Measurements from ENCODE around the gene OR6C2.
"Not testable (repeated sequence)": the region's sequence is repeated elsewhere in the genome, so short reads cannot be mapped to it uniquely, and the experiment has no call there.

OR6C2 gene

GRCh38 chr12:55479136-55479535 lies 35.3 kb downstream of the OR6C2 start:
- not testable (repeated sequence) for DNase-seq

DNA sequence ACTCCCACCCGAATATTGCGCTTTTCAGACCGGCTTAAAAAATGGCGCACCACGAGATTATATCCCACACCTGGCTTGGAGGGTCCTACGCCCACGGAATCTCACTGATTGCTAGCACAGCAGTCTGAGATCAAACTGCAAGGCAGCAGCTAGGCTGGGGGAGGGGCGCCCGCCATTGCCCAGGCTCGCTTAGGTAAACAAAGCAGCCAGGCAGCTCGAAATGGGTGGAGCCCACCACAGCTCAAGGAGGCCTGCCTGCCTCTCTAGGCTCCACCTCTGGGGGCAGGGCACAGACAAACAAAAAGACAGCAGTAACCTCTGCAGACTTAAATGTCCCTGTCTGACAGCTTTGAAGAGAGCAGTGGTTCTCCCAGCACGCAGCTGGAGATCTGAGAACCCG lies 40.4 kb downstream of the OR6C2 start:
- not testable (repeated sequence) for DNase-seq

DNA sequence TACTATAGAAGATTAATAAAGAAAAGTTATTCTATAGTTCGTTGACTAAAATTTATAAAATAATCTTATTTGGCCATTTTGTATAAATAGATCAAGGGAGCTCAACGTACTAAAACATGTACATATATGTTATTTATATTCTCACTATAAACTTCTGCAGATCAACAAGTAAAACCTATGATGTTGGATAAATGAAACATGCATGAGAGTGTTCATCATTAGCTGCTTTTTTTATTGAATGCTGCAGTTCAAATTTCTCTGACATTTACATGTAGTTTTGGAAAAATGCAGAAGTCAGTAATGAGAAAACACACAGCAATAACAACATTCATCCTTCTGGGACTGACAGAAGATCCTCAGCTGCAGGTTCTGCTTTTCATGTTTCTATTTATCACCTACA lies 48.2 kb downstream of the OR6C2 start, which contains the start of gene OR6C68:
Gene OR6C68, plus strand, starts transcription at position 301 of the 400 bp plus-strand sequence. Its CDS starts 0 bp downstream, at position 301.
- no peak for DNase-seq

- no peak for DNase-seq
Observed at GRCh38 chr12:55495490-55495889, 51.6 kb downstream of the OR6C2 start.

DNA sequence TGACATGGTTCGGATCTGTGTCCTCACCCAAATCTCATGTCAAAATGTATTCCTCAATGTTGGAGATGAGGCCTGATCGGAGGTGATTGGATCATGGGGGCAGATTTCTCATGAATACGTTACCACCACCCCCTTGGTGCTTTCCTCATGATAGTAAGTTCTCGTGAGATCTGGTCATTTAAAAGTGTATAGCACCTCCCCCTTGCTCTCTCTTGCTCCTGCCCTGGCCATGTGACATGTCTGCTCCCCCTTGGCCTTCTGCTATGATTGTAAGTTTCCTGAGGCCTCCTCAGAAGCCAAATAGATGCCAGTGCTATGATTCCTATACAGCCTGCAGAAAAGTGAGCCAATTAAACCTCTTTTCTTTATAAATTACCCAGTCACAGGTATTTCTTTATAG lies 55.4 kb downstream of the OR6C2 start:
- DNase-seq = no peak

DNA sequence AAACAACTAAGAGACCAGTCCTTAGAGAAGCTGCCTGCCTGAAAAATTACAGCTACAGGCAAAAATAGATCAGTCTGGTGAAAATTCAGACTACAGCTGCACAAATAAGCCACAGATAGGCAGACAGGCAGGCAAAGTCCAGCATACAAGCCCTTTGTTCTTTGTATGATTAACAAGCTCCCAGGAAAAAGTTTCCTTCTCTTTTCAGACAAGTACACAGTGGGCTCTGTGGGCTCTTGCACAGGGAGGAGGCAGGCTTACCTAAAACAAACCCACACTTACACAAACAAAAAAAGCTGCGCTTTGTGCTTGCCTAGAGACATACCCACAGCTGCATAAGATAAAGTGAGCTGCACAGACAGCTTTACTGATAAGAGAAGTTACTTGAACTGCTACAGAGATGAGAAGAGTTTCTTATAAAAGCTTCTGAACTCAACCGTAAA lies 56.0 kb downstream of the OR6C2 start:
- DNase-seq = no peak

DNA sequence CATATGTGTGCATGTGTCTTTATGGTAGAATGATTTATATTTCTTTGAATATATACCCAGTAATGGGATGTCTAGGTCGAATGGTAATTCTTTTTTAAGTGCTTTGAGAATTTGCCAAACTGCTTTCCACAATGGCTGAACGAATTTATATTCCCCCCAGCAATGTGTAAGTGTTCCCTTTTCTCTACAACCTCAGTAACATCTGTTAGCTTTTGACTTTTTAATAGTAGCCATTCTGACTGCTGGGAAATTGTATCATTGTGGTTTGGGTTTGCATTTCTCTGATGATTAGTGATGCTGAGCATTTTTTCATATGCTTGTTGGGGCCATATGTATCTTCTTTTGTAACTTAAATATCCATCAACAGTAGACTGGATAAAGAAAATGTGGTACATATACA lies 57.7 kb downstream of the OR6C2 start:
- no peak for DNase-seq

Measured in activated CD4-positive, CD25-positive, alpha-beta regulatory T cell (primary cell).